Kidney epithelial cell (primary cell): ENCODE data around the gene TAS2R50. TPM values are rescaled to one million over a fixed set of nuclear protein-coding genes. Genes with fewer than 3 reads are reported as not detected.
"Not testable (repeated sequence)": the region's sequence is repeated elsewhere in the genome, so short reads cannot be mapped to it uniquely, and the experiment has no call there.

Source experiments
- DNase-seq: peaks from one replicate; pipeline ENCODE4 v3.0.0-alpha.2; 2010; ENCODE audit warnings: low read depth
- H3K27me3 ChIP-seq: 2 replicates; pipeline ENCODE4 v1.6.0; 2011; ENCODE audit warnings: low read length; ENCODE audit not compliant: control insufficient read depth, insufficient read depth
- H3K36me3 ChIP-seq: 2 replicates; pipeline ENCODE4 v1.5.1; 2011; ENCODE audit warnings: low read length; ENCODE audit not compliant: control insufficient read depth, insufficient read depth
- H3K4me3 ChIP-seq: 2 replicates; pipeline ENCODE4 v1.5.1; 2011; ENCODE audit warnings: low read depth, mild to moderate bottlenecking, control low read depth, low read length
- total RNA-seq: library from RNA; depleted of rRNA; stranded (reverse); fragments of >200 nt; gene quantifications from 2 replicates; pipeline ENCODE4 v1.2.3, GENCODE V29; 2015
- TF ChIP-seq, protein P1 (sequence below): IDR thresholded peaks from 2 replicates; pipeline ENCODE4 v1.5.1; 2011; ENCODE audit warnings: mild to moderate bottlenecking, moderate library complexity, low read length, control low read depth, inconsistent platforms; ENCODE audit not compliant: insufficient read depth, poor library complexity, severe bottlenecking

The TAS2R50 gene, protein sequence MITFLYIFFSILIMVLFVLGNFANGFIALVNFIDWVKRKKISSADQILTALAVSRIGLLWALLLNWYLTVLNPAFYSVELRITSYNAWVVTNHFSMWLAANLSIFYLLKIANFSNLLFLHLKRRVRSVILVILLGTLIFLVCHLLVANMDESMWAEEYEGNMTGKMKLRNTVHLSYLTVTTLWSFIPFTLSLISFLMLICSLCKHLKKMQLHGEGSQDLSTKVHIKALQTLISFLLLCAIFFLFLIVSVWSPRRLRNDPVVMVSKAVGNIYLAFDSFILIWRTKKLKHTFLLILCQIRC
- total RNA-seq, result 0.41 and 0.96 TPM in 2 replicates

DNA sequence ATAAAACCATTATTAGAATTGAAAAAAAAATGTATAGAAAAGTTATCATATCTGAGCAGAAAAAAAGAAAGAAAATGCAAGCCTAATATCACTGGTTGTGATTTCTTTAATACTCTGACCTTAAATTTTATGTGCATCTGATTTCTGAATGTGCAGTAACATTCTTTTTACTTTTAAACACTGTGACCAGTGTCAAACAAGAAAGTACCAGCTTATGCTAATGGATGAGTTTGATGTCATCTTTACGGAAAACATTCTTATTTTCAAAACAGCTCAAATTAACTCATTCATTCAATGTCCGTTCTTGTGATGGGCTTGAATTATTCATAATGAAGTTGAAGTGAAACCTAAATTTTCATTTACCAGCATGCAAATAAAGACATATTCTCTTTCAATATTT, at the start of gene TAS2R50:
Gene TAS2R50, minus strand, starts transcription at position 101 of the 400 bp plus-strand sequence. Its CDS starts 52 bp downstream, at position 49.
- H3K36me3 ChIP-seq, result no peaks in the 10 kb centered on the region
- TF ChIP-seq, protein P1, sequence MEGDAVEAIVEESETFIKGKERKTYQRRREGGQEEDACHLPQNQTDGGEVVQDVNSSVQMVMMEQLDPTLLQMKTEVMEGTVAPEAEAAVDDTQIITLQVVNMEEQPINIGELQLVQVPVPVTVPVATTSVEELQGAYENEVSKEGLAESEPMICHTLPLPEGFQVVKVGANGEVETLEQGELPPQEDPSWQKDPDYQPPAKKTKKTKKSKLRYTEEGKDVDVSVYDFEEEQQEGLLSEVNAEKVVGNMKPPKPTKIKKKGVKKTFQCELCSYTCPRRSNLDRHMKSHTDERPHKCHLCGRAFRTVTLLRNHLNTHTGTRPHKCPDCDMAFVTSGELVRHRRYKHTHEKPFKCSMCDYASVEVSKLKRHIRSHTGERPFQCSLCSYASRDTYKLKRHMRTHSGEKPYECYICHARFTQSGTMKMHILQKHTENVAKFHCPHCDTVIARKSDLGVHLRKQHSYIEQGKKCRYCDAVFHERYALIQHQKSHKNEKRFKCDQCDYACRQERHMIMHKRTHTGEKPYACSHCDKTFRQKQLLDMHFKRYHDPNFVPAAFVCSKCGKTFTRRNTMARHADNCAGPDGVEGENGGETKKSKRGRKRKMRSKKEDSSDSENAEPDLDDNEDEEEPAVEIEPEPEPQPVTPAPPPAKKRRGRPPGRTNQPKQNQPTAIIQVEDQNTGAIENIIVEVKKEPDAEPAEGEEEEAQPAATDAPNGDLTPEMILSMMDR, result no peak
- no peak for DNase-seq
- no peak within 1 kb of the TSS for H3K4me3 ChIP-seq
- no peaks in the 10 kb centered on the region for H3K27me3 ChIP-seq

DNA sequence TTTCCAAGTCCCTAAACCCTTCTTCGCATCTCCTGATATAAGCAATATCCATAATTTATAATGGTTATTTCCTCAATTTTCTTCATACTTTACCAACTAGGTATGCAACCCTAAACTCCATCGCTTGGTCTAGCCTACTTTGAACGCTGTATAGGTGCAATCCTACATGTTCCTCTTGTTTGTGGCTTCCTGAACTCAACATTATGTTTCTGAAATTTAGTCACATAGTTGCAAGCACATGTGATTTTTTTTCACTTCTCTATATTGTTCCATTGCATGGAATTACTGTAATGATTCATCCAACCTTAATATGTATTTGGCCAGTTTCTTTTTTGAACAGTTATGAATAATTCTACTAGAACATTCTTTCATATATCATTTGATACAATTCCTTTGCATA, 47.2 kb upstream of the TAS2R50 start:
- H3K36me3 ChIP-seq, H3K4me3 ChIP-seq: not testable (repeated sequence)

DNA sequence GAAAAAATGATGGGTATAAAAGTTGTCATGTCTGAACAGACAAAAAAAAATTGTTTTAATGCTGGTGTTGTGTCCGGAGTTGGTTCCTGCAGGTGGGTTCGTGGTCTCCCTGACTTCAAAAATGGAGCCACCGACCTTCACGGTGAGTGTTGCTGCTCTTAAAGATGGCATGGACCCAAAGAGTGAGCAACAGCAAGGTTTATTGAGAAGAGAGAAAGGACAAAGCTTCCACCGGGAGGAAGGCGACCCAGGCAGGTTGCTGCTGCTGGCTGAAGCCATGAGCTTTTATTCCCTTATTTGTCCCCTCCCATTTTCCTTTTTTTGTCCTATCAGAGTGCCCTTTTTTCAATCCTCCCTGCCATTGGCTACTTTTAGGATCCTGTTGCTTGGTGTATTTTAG, 44.6 kb upstream of the TAS2R50 start, which contains the start of gene TAS2R31:
Gene TAS2R31, minus strand, starts transcription at position 101 of the 400 bp plus-strand sequence. Its CDS starts 72 bp downstream, at position 29.
- Histone ChIP-seq H3K4me3 (no peak within 1 kb of the TSS), H3K36me3 (no peaks in the 10 kb centered on the region), H3K27me3 (no peaks in the 10 kb centered on the region)
- TF ChIP-seq, protein P1, result no peak
- DNase-seq, result no peak

More for the DNA sequence above, 47.2 kb upstream of the TAS2R50 start:
- not testable (repeated sequence) for DNase-seq, H3K27me3 ChIP-seq

DNA sequence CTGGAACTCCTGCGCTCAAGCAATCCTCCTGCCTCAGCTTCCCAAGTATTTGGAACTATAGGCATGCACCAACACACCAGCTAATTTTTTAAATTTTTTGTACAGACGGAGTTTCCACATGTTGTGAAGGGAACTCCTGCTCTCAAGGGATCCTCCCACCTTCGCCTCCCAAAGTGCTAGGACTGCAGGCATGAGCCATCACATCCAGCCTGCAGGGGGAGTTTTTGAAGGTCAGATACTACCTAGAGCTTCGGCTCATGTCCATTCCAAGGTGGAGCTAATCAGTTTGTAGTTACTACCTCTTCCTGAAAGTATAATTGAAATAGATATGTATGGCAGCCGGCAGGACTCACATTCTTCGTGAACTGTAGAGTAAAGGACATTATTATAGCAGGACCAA, 39.4 kb upstream of the TAS2R50 start:
- no peaks in the 10 kb centered on the region for H3K36me3 ChIP-seq
- no peak overlapping the region for H3K4me3 ChIP-seq
- DNase-seq, result no peak
- TF ChIP-seq, protein P1, result no peak
- H3K27me3 ChIP-seq, result no peaks in the 10 kb centered on the region

DNA sequence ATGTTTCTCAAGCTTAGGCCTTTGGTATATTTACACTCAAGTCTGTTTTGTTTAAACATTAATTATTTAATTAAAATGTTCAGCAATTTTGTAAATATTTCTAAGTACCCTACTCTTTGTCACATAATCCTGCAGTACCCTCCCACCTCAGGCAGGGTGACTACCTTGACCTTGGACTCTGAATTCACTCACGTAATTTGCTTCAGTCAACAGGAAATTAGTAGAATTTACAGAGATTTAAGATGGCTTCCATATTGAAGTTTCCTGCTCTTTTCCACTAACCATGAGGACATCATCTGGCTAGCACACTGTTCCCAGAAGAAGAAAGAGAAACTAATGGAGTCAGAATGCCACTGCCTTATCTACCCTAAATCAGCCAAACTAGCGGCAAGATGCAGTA, 36.7 kb upstream of the TAS2R50 start:
- Histone ChIP-seq H3K27me3 (no peaks in the 10 kb centered on the region), H3K36me3 (no peaks in the 10 kb centered on the region), H3K4me3 (no peak overlapping the region)
- no peak for DNase-seq
- TF ChIP-seq, protein P1, result no peak

DNA sequence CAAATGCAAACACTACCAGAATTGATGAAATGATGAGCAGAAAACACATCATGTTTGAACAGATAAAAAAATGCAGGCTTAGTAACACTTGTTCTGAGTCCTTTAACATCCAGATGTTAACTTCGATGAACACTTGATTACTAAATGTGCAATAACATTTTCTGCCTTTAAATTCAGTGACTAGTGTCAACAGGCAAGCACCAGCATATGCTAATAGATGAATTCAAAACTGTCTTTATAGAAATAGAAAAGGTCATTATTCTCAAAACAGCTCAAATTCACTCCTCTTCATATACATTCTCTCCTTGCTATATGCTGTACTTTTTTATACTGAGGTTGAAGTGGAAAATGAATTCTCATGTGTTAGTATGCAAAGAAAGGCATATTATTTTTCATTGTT, 35.8 kb upstream of the TAS2R50 start, which contains the start of gene TAS2R19:
Gene TAS2R19, minus strand, starts transcription at position 101 of the 400 bp plus-strand sequence. Its CDS starts 49 bp downstream, at position 52.
- Histone ChIP-seq H3K4me3 (no peak within 1 kb of the TSS), H3K27me3 (no peaks in the 10 kb centered on the region)
- TF ChIP-seq, protein P1, result no peak

More for the DNA sequence above, 35.8 kb upstream of the TAS2R50 start, which contains the start of gene TAS2R19:
- H3K36me3 ChIP-seq, result no peaks in the 10 kb centered on the region
- no peak for DNase-seq
